ENCODE measurements around the gene DHX9. TPM values are rescaled to one million over a fixed set of nuclear protein-coding genes. Genes with fewer than 3 reads are reported as not detected.

DHX9 gene
- total and polyA plus RNA-seq, 2 of the 13 experiments (the other 11 are each of a cell fraction or from before 2014, with no cell fraction given), result 84.8 to 211 TPM

GRCh38 chr1:182863940-182864339 lies 24.8 kb downstream of the DHX9 start:
- no peaks in the 10 kb centered on the region for H4K20me1 ChIP-seq (ENCODE audit: insufficient read depth, low read length)
- peak; percentile 49 for TF ChIP-seq RBM22 (optimal IDR thresholded peaks at IDR 0.05; ENCODE audit: low read length)
- TF ChIP-seq SRSF4 (IDR thresholded peaks at IDR 0.05; ENCODE audit: low read depth, low read length, poor library complexity, severe bottlenecking), result no peak
- in situ Hi-C loops (cut with HindIII; ENCODE audit: extremely low pct_ligation_motif_present, low pct_unique_long_range_greater_than_20kb) (loop anchor here (25.0 kb wide), 1 partner anchor 273 kb away; no protein-coding TSS in a partner anchor), intact Hi-C loops (cut with micrococcal nuclease; ENCODE audit: unreplicated experiment) (no loop called here)
- DNase-seq (ENCODE audit: low spot score) (no peak), ATAC-seq (peak; percentile 26; the same call in 1 of the 3 replicates), FAIRE-seq (no peak)
- H3K79me2 ChIP-seq (ENCODE audit: insufficient read depth, low read length), result no peaks in the 10 kb centered on the region
- no peak overlapping the region for H3K4me3 ChIP-seq (replicated peaks in 1 of 3; ENCODE audit: insufficient read depth in 1 of 3, low read depth in 2 of 3, low read length in 3 of 3)
- CTCF ChIA-PET (ENCODE audit: low intra/inter-chr PET ratio, low total read pairs), result no interaction called here
- no peak overlapping the region for H2AFZ ChIP-seq (ENCODE audit: low read length)
- H3K27ac ChIP-seq (ENCODE audit: extremely low read length, insufficient read depth, low read length), result no peak overlapping the region
- WGBS (ENCODE audit: low lambda C conversion rate), result 100% methylated on average over 4 of the region's 5 CpGs
- H3K4me2 ChIP-seq (ENCODE audit: low read depth, low read length), result no peak overlapping the region
- H3K27me3 ChIP-seq (ENCODE audit: control insufficient read depth in 1 of 2, insufficient read depth in 2 of 2, low read length in 2 of 2), result no peaks in the 10 kb centered on the region
- no TSS peak for BruUV-seq (replicated peaks)
- POLR2A ChIA-PET, result no interaction called here
- peaks cover 11 to 91% of the 10 kb centered on the region in 2 experiments for H3K36me3 ChIP-seq (replicated peaks in 1 of 2; ENCODE audit: control insufficient read depth in 1 of 2, insufficient read depth in 2 of 2, low read length in 2 of 2)
- no peaks in the 10 kb centered on the region for H3K4me1 ChIP-seq (ENCODE audit: insufficient read depth, low read length)
- no peak overlapping the region for H3K9ac ChIP-seq (ENCODE audit: insufficient read depth, low read depth, low read length)
- no peaks in the 10 kb centered on the region for H3K9me3 ChIP-seq (ENCODE audit: low read length)

- H3K9ac ChIP-seq (ENCODE audit: insufficient read depth, low read depth, low read length), result no peak overlapping the region
- TF ChIP-seq ZNF275 (CRISPR knock-in tag; IDR thresholded peaks at IDR 0.05; ENCODE audit: borderline replicate concordance) (no peak), TCF7L2 (IDR thresholded peaks at IDR 0.05; ENCODE audit: low read depth, low read length) (no peak), ZNF678 (CRISPR knock-in tag; IDR thresholded peaks at IDR 0.05) (no peak), ZNF720 (CRISPR knock-in tag; IDR thresholded peaks at IDR 0.05) (no peak), NR0B2 (CRISPR knock-in tag; IDR thresholded peaks at IDR 0.05) (no peak), ARHGAP35 (CRISPR knock-in tag; IDR thresholded peaks at IDR 0.05; ENCODE audit: borderline replicate concordance) (no peak), HIVEP1 (CRISPR knock-in tag; IDR thresholded peaks at IDR 0.05) (no peak), BHLHE40 (IDR thresholded peaks at IDR 0.05; ENCODE audit: low read length) (no peak), NR1H2 (CRISPR knock-in tag; IDR thresholded peaks at IDR 0.05; ENCODE audit: borderline replicate concordance, low read depth) (no peak)
- in situ Hi-C loops (cut with HindIII; ENCODE audit: extremely low pct_ligation_motif_present, low pct_unique_long_range_greater_than_20kb) (loop anchor here (25.0 kb wide), 1 partner anchor 269 kb away; no protein-coding TSS in a partner anchor), intact Hi-C loops (cut with micrococcal nuclease; ENCODE audit: unreplicated experiment) (no loop called here)
- no peak overlapping the region for H2AFZ ChIP-seq (ENCODE audit: low read length)
- no peak overlapping the region for H3K4me2 ChIP-seq (ENCODE audit: low read depth, low read length)
- peaks cover 8 to 91% of the 10 kb centered on the region in 2 experiments for H3K36me3 ChIP-seq (replicated peaks in 1 of 2; ENCODE audit: control insufficient read depth in 1 of 2, insufficient read depth in 2 of 2, low read length in 2 of 2)
- H3K9me3 ChIP-seq (ENCODE audit: low read length), result no peaks in the 10 kb centered on the region
- ATAC-seq (no peak), DNase-seq (ENCODE audit: low spot score) (no peak), FAIRE-seq (no peak)
- no TSS peak for BruUV-seq (replicated peaks)
- H4K20me1 ChIP-seq (ENCODE audit: insufficient read depth, low read length), result no peaks in the 10 kb centered on the region
- H3K4me1 ChIP-seq (ENCODE audit: insufficient read depth, low read length), result no peaks in the 10 kb centered on the region
- CTCF ChIA-PET (ENCODE audit: low intra/inter-chr PET ratio, low total read pairs), result no interaction called here
- H3K27me3 ChIP-seq (ENCODE audit: control insufficient read depth in 1 of 2, insufficient read depth in 2 of 2, low read length in 2 of 2), result no peaks in the 10 kb centered on the region
- POLR2A ChIA-PET, result no interaction called here
- no peak overlapping the region for H3K27ac ChIP-seq (ENCODE audit: extremely low read length, insufficient read depth, low read length)
- H3K4me3 ChIP-seq (replicated peaks in 1 of 3; ENCODE audit: insufficient read depth in 1 of 3, low read depth in 2 of 3, low read length in 3 of 3), result no peak overlapping the region
- H3K79me2 ChIP-seq (ENCODE audit: insufficient read depth, low read length), result no peaks in the 10 kb centered on the region
These were observed 28.7 kb downstream of the DHX9 start for GRCh38 chr1:182867861-182868260.
